Lower leg skin (tissue), 3 donors: Measurements from ENCODE around the gene MZF1.

Experiments
- POLR2A ChIP-seq, 2 donors: fragments of 450-650 bp; IDR thresholded peaks; one replicate each; pipeline ENCODE4 v1.6.1; 2016 to 2017; ENCODE audit warnings: antibody characterized with exemption in 2 of 2, mild to moderate bottlenecking in 1 of 2, moderate library complexity in 1 of 2
- TF ChIP-seq, protein P1 (sequence below), 3 donors: fragments of 450-650 bp; IDR thresholded peaks; one replicate each; pipeline ENCODE4 v1.5.1; 2016; ENCODE audit warnings: antibody characterized with exemption in 3 of 3, mild to moderate bottlenecking in 3 of 3, moderate library complexity in 2 of 3

DNA sequence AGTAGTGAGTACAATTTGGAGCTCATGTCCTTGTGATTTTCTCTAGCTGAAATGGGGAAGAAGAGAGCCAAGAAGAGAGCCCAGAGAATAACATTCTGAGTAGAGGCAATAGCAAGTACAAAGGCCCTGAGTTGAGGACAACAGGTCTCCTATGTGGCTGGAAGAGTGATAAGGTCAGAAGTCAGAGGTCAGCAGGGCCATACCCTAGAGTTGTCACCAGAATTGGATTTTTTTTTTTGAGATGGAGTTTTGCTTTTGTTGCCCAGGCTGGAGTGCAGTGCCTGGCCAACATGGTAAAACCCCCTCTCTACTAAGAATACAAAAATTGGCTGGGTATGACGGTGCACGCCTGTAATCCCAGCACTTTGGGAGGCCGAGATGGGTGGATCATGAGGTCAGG lies 37.3 kb downstream of the MZF1 start:
- TF ChIP-seq, protein P1, sequence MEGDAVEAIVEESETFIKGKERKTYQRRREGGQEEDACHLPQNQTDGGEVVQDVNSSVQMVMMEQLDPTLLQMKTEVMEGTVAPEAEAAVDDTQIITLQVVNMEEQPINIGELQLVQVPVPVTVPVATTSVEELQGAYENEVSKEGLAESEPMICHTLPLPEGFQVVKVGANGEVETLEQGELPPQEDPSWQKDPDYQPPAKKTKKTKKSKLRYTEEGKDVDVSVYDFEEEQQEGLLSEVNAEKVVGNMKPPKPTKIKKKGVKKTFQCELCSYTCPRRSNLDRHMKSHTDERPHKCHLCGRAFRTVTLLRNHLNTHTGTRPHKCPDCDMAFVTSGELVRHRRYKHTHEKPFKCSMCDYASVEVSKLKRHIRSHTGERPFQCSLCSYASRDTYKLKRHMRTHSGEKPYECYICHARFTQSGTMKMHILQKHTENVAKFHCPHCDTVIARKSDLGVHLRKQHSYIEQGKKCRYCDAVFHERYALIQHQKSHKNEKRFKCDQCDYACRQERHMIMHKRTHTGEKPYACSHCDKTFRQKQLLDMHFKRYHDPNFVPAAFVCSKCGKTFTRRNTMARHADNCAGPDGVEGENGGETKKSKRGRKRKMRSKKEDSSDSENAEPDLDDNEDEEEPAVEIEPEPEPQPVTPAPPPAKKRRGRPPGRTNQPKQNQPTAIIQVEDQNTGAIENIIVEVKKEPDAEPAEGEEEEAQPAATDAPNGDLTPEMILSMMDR (IDR thresholded peaks at IDR 0.05): no peak
- no peak for TF ChIP-seq POLR2A (IDR thresholded peaks at IDR 0.05)
